Ishikawa (cell line): ENCODE measurements around the gene NAV2.

ENCODE experiments used
- CEBPB ChIP-seq: IDR thresholded peaks from 2 replicates; pipeline ENCODE4 v1.6.1; 2012
- CREB1 ChIP-seq: IDR thresholded peaks from 2 replicates; pipeline ENCODE4 v1.6.1; 2012; ENCODE audit warnings: low read depth
- EGR1 ChIP-seq: IDR thresholded peaks from 2 replicates; pipeline ENCODE4 v1.6.1; 2012
- EP300 ChIP-seq: IDR thresholded peaks from 2 replicates; pipeline ENCODE4 v1.6.1; 2012; ENCODE audit warnings: borderline replicate concordance
- FOXM1 ChIP-seq: IDR thresholded peaks from 2 replicates; pipeline ENCODE4 v1.6.1; 2012; ENCODE audit warnings: low read depth, borderline replicate concordance
- MAX ChIP-seq: IDR thresholded peaks from 2 replicates; pipeline ENCODE4 v1.6.1; 2012
- NFIC ChIP-seq: IDR thresholded peaks from 2 replicates; pipeline ENCODE4 v1.6.1; 2012
- RAD21 ChIP-seq: IDR thresholded peaks from 2 replicates; pipeline ENCODE4 v1.6.1; 2012; ENCODE audit warnings: low read depth
- REST ChIP-seq: IDR thresholded peaks from 2 replicates; pipeline ENCODE4 v1.6.1; 2012; ENCODE audit warnings: low read depth, mild to moderate bottlenecking
- TAF1 ChIP-seq: IDR thresholded peaks from 2 replicates; pipeline ENCODE4 v1.6.1; 2012; ENCODE audit warnings: low read depth, mild to moderate bottlenecking
- TCF12 ChIP-seq: IDR thresholded peaks from 2 replicates; pipeline ENCODE4 v1.6.1; 2012; ENCODE audit warnings: low read depth
- TEAD4 ChIP-seq: IDR thresholded peaks from 2 replicates; pipeline ENCODE4 v1.6.1; 2012
- USF1 ChIP-seq: IDR thresholded peaks from 2 replicates; pipeline ENCODE4 v1.6.1; 2012
- YY1 ChIP-seq: IDR thresholded peaks from 2 replicates; pipeline ENCODE4 v1.6.1; 2012; ENCODE audit warnings: low read depth
- ZBTB7A ChIP-seq: IDR thresholded peaks from 2 replicates; pipeline ENCODE4 v1.6.1; 2012; ENCODE audit warnings: low read depth

The NAV2 gene

GRCh38 chr11:19817870-19818269, 105.2 kb downstream of the NAV2 start:
- TF ChIP-seq TCF12 (no peak), TAF1 (no peak), NFIC (no peak), EGR1 (no peak), RAD21 (no peak), CREB1 (no peak), TEAD4 (no peak), EP300 (no peak), USF1 (no peak), ZBTB7A (no peak), MAX (no peak), YY1 (no peak), REST (no peak), CEBPB (no peak), FOXM1 (no peak)

GRCh38 chr11:19818619-19819018, 106.0 kb downstream of the NAV2 start:
- no peak for TF ChIP-seq TEAD4
- TF ChIP-seq FOXM1: no peak
- no peak for TF ChIP-seq EP300
- no peak for TF ChIP-seq TCF12
- no peak for TF ChIP-seq ZBTB7A
- no peak for TF ChIP-seq CEBPB
- TF ChIP-seq USF1: no peak
- TF ChIP-seq RAD21: no peak
- no peak for TF ChIP-seq NFIC
- TF ChIP-seq EGR1: no peak

GRCh38 chr11:19819148-19819547, 106.5 kb downstream of the NAV2 start:
- TF ChIP-seq RAD21: no peak
- TF ChIP-seq TEAD4: no peak
- no peak for TF ChIP-seq NFIC

- no peak for TF ChIP-seq FOXM1
- TF ChIP-seq YY1: no peak
- TF ChIP-seq TAF1: no peak
- TF ChIP-seq CEBPB: no peak
- no peak for TF ChIP-seq USF1
- TF ChIP-seq ZBTB7A: no peak
- TF ChIP-seq EP300: no peak
- no peak for TF ChIP-seq CREB1
- TF ChIP-seq TCF12: no peak
- no peak for TF ChIP-seq REST
- TF ChIP-seq MAX: no peak
- no peak for TF ChIP-seq TEAD4
- no peak for TF ChIP-seq EGR1
Observed at GRCh38 chr11:19820100-19820499, 107.5 kb downstream of the NAV2 start.

- TF ChIP-seq USF1 (no peak), FOXM1 (no peak), RAD21 (no peak), ZBTB7A (no peak), TCF12 (no peak), YY1 (no peak), NFIC (no peak), TEAD4 (no peak), CEBPB (no peak), TAF1 (no peak)
Observed at GRCh38 chr11:19821412-19821875, 108.8 kb downstream of the NAV2 start.

GRCh38 chr11:19821993-19822392, 109.4 kb downstream of the NAV2 start:
- TF ChIP-seq RAD21: no peak
- TF ChIP-seq REST: no peak
- TF ChIP-seq MAX: no peak
- TF ChIP-seq ZBTB7A: no peak
- no peak for TF ChIP-seq NFIC
- no peak for TF ChIP-seq EGR1
- no peak for TF ChIP-seq TEAD4
- TF ChIP-seq TAF1: no peak
